ENCODE measurements around the gene MYO1C.

GRCh38 chr17:1493291-1493980, 950 bp upstream of the MYO1C start:
- TF ChIP-seq CTCF (IDR thresholded peaks at IDR 0.05) = no peak
- TF ChIP-seq POLR2A (IDR thresholded peaks at IDR 0.05) = no peak

Measured in thyroid gland (tissue), 4 donors.